Vagina (tissue), 2 donors: Measurements from ENCODE around the gene CPNE9.

Experiments used
- CTCF ChIP-seq, 3 experiments: fragments of 450-650 bp in 2 of 3; fragments of 200-600 bp in 1 of 3; sonication (generic) in 1 of 3; IDR thresholded peaks; one replicate each; pipeline ENCODE4 v1.5.1; 2017 to 2019; ENCODE audit warnings: antibody characterized with exemption in 3 of 3, mild to moderate bottlenecking in 2 of 3, moderate library complexity in 2 of 3
- POLR2A ChIP-seq, 2 donors: fragments of 450-650 bp; IDR thresholded peaks; one replicate each; pipeline ENCODE4 v1.6.1; 2017; ENCODE audit warnings: antibody characterized with exemption in 2 of 2, mild to moderate bottlenecking in 2 of 2, moderate library complexity in 2 of 2
- POLR2AphosphoS5 ChIP-seq, 2 donors: sonication (generic); formaldehyde crosslinking; IDR thresholded peaks; one replicate each; pipeline ENCODE4 v1.9.0; 2017; ENCODE audit warnings: antibody characterized with exemption in 2 of 2, mild to moderate bottlenecking in 2 of 2, low read depth in 1 of 2; ENCODE audit not compliant: insufficient read depth in 1 of 2

- TF ChIP-seq POLR2A (IDR thresholded peaks at IDR 0.05) (no peak), CTCF (IDR thresholded peaks at IDR 0.05) (no peak), POLR2AphosphoS5 (IDR thresholded peaks at IDR 0.05; ENCODE audit: insufficient read depth in 1 of 2, low read depth in 1 of 2) (no peak)
Observed at GRCh38 chr3:9736831-9737230, 33.2 kb downstream of the CPNE9 start.
